GM19240 (cell line): ENCODE data around the gene PIP4P1.
A peak's percentile ranks its signal among the peaks of the same experiment; 100 is the strongest.

ENCODE experiments used
- DNase-seq: peaks from one replicate; pipeline ENCODE4 v3.0.0; 2011; ENCODE audit warnings: low spot score; ENCODE audit not compliant: insufficient read length

PIP4P1 gene

GRCh38 chr14:20438664-20439063 is 22.6 kb downstream of the PIP4P1 start:
- no peak for DNase-seq

GRCh38 chr14:20436363-20436755 is 24.9 kb downstream of the PIP4P1 start:
- DNase-seq = no peak

DNA sequence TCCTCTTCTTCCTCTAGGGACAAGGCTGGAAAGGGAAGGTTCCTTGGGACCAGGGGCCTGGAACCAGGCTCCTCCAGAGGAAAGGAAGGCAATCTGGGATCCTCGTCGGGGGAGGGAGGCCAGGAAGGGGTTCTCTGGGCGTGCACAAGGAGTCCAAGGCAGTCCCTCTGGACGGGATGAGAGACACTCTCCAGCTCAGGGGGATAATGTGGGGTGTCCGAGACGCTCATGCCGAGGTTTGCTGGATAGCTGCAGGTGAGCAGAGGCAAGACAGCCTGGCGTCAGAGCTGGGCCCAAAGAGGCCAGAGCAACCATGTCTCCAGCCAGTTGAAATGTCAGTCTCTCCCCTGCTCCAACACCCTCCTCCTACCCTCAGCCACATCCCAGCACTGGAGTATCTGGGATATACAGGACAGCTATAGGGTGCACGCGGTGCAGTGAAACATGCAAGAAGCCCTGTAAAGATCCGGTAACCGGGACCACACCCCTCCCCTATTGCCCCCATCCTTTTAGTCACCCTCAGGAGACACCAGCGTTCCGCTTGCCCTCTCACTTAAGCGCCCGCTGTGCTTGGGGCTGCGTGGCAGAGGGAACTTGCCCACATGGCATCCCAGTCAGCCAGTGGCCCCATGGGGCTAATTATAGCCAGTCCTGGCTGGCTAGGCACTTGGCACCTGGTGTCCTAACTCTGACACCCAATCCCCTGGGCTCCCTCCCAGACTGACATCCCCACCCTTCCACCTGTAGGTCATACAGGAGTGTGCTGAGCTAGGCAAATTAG is 25.5 kb downstream of the PIP4P1 start, which contains the start of gene KLHL33:
Gene KLHL33, minus strand, starts transcription at position 585 of the 781 bp plus-strand sequence. Its CDS starts 355 bp downstream, at position 230.
- no peak for DNase-seq

GRCh38 chr14:20434701-20435581 is 26.3 kb downstream of the PIP4P1 start:
- no peak for DNase-seq

- DNase-seq = no peak
Measured at GRCh38 chr14:20429801-20430669, 31.2 kb downstream of the PIP4P1 start.

GRCh38 chr14:20428802-20429201 is 32.4 kb downstream of the PIP4P1 start:
- DNase-seq = no peak

- no peak for DNase-seq
Measured at GRCh38 chr14:20428010-20428365, 33.2 kb downstream of the PIP4P1 start.

DNA sequence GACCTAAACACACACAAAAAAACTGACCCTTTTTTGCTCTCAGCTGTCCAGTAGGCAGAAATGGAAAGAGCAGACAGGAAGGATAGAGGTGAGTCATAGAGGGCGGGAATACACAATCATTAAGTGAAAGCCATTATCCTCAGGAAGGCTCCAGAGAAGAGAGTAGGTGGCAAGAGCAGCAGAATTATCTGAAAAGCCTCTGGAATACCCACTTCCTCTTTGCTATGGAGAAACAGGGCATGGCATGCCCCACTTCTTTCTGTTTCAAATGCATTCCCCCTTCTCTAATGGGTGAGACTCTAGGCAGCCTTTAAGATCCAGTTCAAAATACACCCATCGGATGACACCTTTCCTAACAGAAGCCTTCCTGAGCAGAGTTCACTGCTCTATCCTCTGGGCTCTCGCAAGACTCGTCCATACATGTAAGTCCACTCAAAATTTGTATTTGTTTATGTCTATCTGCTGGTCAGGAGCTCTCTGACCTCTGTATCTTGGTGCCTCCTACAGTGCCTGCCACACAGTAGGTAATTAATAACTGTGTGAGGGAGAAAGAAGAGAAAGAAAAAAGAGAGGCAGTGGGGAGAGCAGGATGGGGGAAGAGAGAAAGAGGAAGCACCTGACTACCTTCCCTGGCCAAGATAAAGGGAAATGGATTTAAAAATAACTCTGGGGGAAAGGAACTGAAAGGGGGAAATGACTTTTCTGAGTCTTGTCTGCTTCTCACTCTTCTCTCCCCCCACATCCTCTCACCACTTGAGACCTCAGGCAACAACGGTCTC is 33.8 kb downstream of the PIP4P1 start:
- peak; percentile 86 for DNase-seq

- no peak for DNase-seq
Measured at GRCh38 chr14:20424851-20425250, 36.4 kb downstream of the PIP4P1 start.

- no peak for DNase-seq
Measured at GRCh38 chr14:20422886-20423285, 38.3 kb downstream of the PIP4P1 start.

DNA sequence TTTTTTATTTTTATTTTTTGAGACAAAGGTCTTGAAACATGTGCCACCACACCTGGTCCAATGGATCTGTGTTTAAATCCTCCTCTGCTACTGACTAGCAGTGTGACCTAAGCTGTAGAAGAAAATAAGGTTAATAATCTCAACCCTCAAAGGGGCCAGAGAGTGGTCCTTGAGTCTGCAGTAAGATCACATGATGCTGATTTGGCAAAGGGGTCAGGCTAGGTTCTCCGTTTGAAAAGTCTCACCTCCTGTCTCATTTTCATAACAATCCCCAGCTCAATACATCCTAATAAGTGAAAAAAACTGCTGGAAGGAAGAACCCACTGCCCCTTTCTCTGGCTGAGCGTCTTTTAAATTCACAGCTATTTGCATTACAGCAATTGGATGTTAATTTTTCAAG is 40.0 kb downstream of the PIP4P1 start:
- DNase-seq = no peak

GRCh38 chr14:20419419-20419818 is 41.8 kb downstream of the PIP4P1 start:
- no peak for DNase-seq

DNA sequence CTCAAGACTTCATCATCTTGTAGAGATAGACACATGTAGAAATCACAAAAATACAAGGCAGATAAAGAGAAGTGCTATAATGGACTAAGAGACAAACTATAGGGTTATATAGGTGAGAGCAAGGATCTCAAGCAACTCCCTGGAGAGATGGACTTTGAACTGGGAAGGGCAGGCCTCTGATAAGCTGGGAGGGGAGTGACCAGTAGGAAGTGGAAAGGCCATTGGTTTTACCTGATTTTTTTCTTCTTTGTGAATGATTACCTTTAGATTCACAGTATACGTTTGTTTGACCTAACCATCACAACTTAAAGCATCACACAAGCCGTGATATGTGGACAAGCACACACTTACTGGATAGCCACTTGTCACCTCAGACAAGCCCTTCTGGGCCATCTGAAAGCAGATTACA is 42.7 kb downstream of the PIP4P1 start:
- no peak for DNase-seq

DNA sequence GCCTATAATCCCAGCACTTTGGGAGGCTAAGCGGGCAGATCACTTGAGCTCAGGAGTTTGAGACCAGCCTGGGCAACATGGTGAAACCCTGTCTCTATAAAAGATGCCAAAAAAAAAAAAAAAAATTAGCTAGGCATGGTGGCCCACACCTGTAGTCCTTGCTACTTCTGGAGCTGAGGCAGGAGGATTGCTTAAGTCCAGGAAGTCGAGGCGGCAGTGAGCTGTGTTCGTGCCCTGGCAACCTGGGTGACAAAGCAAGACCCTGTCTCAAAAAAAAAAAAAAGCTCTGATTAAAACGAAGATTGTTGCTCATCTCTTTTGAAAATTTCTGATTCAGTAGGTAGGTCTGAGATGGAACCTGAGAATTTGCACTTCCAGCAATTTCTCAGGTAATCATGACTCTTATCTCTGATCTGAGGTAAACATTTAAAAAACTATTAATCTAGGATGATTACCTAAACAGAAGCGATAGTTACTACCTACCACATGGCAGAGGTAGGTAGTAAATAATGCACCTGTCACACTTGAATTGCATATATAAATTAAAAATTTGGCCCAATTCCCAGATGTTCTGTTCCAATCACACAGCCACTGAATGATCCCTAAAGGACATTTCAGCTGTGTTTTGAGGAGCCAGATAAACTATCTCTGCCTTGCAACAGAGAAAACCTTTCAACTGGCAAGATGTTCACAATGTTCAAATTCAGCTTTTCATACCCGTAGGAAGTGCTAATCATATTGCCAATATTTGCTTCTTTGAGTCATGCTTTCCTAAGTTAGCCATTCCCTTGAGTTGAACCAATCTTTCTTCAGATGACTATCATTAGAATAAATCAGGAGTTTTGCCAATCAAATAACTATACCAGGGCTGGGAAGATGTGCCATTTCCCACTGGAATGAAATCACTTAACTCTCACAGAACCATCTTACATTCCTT is 43.7 kb downstream of the PIP4P1 start:
- DNase-seq = no peak

DNA sequence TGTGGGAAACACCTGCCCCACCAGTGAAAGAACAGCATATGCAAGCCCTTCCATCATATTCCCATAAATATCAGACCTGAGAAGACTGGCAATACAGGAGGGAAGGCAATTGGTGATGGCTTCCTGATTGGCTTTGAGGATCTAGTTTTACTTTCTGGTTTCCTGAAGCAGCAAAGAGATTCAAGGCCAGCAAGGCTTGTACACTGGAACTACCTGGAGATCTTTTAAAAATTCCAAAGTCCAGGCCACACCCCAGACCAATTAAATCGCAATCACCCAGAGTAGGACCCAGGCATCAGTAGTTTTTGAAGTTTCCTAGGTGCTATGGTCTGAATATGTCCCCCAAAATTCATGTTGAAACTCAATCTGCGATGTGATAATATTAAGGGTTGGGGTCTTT is 45.0 kb downstream of the PIP4P1 start:
- no peak for DNase-seq

DNA sequence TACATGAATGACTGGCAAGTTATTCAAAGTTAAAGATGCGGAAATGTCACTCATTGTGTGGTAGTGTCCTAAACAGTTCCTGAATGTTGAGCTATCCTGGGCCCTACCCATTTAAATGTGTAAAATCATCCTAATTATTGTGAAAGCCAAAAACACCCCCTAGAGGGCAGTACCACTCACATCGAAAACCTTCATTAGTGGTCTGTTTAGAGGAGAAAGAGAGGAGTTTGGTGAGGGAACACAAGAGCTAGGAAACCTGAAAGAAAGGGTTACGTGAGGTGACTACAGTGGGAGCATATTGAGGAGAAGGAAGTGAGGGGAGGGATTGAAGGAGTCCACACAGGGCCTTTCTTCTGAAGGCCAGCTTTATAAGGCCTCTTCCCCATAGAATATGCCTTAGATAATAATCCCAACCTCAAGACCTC is 45.4 kb downstream of the PIP4P1 start:
- no peak for DNase-seq

DNA sequence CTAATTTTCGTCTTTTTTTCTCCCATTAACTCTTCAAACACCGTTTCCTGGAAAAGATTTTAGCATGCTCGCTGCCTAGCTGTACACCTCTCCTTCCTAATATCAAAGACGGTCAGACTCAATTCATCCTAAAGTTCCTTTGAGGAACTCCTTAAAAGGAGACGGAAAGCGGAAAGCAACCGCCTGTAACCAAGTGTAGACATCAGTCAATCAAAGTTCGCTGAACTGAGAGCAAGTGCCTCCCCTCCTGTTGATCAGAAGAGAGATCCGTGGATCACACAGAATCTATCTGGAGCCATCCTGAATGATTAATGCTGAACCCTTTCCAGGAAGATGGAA is 47.5 kb downstream of the PIP4P1 start:
- no peak for DNase-seq

DNA sequence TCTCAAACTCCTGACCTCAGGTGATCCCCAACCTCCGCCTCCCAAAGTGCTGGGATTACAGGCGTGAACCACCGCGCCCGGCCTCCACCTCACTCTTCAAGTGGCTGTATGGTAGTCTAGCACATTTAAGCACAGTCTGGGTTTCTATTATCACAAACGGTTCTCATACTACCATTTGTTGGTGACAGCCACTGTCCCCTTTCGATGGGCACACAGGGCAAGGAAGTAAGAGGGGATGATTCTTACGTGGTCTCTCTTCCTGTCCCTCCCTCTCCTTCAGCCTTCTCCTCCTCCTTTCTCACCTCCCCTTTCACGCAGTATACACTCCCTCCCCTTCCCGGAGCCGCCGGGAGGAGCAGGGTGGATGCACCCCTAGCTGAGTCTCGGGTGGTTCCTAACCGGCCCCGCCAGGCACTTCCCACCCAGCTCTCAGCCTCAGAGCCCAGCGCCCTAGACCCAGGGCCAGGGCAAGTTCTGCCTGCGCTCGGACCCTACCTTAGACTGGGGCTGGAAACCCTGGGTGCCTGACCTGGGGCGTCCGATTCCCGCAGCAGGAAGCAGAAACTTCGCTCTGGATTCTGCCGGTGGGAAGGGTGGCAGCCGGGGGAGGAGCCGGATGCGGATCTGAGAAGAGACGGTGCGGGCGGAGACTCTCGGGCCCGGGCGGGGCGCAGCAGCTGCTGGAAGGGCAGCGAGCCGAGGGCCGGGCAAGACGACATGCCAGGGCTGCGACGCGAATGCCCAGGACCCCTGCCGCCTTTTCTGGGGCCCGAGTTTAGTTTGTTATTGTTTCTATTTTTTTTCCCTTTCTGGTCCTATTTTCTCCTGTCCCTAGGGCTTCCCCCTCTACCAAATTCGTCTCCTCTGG is 48.1 kb downstream of the PIP4P1 start, which contains the start of gene TEP1:
Gene TEP1, minus strand, starts transcription at position 626 of the 868 bp plus-strand sequence. CDS start 5,062 bp downstream, outside the sequence.
- DNase-seq = peak; percentile 52

- no peak for DNase-seq
Measured at GRCh38 chr14:20412411-20412810, 48.8 kb downstream of the PIP4P1 start.
